ENCODE results near the gene SNX10. TPM values are rescaled to one million over a fixed set of nuclear protein-coding genes. Genes with fewer than 3 reads are reported as not detected.

The SNX10 gene
- total and polyA plus RNA-seq, 8 donors, result 2.9 to 23.5 (median 6.0) TPM

DNA sequence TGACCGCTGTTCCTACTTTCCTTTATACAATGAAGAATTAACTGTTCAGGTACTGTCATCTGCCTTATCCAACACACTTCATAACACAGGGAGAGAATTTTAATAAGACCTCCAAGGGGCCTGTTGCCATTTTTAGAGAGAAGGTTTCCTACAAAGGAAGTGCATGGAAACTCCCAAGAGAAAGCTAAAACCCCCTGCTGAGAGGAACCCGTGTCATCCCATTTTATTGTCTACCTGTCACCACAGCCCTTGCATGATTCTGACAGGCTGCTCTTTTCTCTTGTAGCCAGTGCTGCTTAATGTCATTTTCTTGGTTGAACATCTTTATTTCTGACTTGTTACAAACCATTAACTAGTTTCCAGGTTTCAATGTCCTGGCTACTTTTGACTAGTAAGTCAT, 98.4 kb downstream of the SNX10 start:
- H3K27ac ChIP-seq, result no peak overlapping the region
- FAIRE-seq, result no peak
- 89 to 93% methylated on average over 2 of the region's 2 CpGs for WGBS, 2 donors

DNA sequence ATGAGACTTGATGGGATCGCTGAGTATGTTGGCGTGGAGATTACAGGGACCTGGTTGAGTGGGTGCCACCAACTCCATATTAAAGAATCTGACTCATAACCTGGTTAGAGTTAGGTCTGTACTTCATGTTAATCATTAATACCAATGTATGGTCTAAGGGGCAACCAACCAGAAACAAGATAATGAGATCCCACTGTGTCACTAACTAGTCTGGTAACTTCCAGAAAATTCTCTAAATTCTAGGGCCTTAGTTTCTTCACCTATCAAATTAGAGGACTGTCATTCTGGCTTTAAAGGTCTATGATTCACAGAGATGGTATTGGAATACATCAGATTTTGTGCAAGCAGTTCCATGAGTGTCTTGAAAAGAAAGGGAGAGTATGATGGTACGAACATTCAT, 102.2 kb downstream of the SNX10 start:
- no peak for DNase-seq
- TF ChIP-seq, protein P1, sequence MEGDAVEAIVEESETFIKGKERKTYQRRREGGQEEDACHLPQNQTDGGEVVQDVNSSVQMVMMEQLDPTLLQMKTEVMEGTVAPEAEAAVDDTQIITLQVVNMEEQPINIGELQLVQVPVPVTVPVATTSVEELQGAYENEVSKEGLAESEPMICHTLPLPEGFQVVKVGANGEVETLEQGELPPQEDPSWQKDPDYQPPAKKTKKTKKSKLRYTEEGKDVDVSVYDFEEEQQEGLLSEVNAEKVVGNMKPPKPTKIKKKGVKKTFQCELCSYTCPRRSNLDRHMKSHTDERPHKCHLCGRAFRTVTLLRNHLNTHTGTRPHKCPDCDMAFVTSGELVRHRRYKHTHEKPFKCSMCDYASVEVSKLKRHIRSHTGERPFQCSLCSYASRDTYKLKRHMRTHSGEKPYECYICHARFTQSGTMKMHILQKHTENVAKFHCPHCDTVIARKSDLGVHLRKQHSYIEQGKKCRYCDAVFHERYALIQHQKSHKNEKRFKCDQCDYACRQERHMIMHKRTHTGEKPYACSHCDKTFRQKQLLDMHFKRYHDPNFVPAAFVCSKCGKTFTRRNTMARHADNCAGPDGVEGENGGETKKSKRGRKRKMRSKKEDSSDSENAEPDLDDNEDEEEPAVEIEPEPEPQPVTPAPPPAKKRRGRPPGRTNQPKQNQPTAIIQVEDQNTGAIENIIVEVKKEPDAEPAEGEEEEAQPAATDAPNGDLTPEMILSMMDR (IDR thresholded peaks at IDR 0.05), result no peak
- Histone ChIP-seq H3K4me1 (peaks cover 0 to 4% (median 0%) of the 10 kb centered on the region in 3 donors), H3K9me3 (no peaks in the 10 kb centered on the region), H3K27ac (no peak overlapping the region), H3K4me3 (no peak overlapping the region), H3K36me3 (no peaks in the 10 kb centered on the region), H3K27me3 (no peaks in the 10 kb centered on the region)
- FAIRE-seq, result no peak
- no peak for ATAC-seq
- intact Hi-C loops (cut with DNase I), result no loop called here
- WGBS, 2 donors, result 97 to 98% methylated on average over 3 of the region's 3 CpGs

More for the DNA sequence above, 98.4 kb downstream of the SNX10 start:
- DNase-seq (no peak), ATAC-seq (no peak)
- TF ChIP-seq, protein P1 (IDR thresholded peaks at IDR 0.05), result no peak
- Histone ChIP-seq H3K27me3 (no peaks in the 10 kb centered on the region), H3K36me3 (no peaks in the 10 kb centered on the region), H3K4me3 (no peak overlapping the region), H3K4me1 (no peaks in the 10 kb centered on the region), H3K9me3 (no peaks in the 10 kb centered on the region)
- intact Hi-C loops (cut with DNase I), result no loop called here

DNA sequence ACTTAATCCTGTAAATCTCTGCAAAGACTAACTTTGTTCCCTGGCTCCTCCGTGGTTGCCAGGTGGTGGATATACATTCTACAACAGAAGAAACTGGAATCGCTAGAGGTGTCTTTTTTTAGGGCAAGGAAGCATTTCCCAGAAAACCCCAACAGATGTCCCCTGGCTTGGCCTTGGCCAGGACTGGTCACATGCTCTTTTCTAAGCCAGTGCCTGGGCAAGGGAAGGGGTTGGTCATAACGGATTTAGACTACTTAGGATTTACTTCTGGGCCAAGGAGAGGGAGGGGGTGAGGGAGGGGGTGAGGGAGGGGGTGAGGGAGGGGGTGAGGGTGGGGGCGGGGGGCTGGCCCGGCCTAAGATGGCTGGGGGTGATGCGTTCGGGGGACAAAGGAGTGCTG, 105.7 kb downstream of the SNX10 start:
- intact Hi-C loops (cut with DNase I), result no loop called here
- TF ChIP-seq, protein P1 (IDR thresholded peaks at IDR 0.05), result no peak
- no peaks in the 10 kb centered on the region for H3K36me3 ChIP-seq
- DNase-seq (peak in 4 of 6 donors; percentile 22 to 34 (median 28)), ATAC-seq (peak; percentile 7 to 20 (median 12)), FAIRE-seq (no peak)
- no peaks in the 10 kb centered on the region for H3K27me3 ChIP-seq
- WGBS, 2 donors, result 45 to 49% methylated on average over 7 of the region's 7 CpGs
- peaks cover 0 to 10% (median 5%) of the 10 kb centered on the region in 3 donors for H3K4me1 ChIP-seq
- no peak overlapping the region for H3K4me3 ChIP-seq
- H3K27ac ChIP-seq, result peak overlapping the region in 2 of 4 donors; percentile 5 to 81
- H3K9me3 ChIP-seq, result no peaks in the 10 kb centered on the region

DNA sequence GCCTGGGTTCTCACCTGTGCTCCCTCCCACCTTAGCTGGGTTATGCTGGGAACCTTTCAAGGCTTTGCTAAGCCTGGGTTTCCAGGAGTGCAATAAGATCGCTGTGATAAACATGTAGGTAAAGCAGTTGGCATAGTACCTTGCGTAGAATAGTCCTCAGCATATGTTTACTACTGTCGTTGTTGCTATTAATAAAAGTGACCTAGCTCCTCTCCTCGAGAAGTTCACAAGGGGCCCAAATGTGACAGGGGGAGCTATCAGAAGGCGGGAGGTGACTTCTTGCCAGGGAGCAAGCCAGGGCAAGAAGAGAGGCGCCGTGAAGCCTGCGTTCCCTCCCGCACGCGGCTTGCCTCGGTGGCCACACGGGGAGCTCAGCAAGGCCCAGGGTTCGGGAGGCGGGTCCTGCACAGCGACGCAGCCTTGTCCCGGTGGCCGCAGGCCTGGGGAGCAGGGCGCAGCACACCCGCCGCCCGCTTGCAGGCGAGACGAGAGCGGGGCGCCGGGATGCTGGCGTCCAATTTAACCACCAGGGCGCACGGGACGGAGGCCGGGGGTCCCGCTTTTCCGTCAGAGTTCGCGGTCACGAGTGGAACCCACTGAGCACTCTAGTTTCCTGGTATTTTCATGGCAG, 106.2 kb downstream of the SNX10 start:
- TF ChIP-seq, protein P1 (IDR thresholded peaks at IDR 0.05), result no peak
- H3K27ac ChIP-seq, result peak overlapping the region; percentile 70 to 91 (median 78)
- ATAC-seq, result peak; percentile 47 to 75 (median 64)
- WGBS, 2 donors, result 2 to 5% methylated on average over 35 to 38 of the region's 38 CpGs
- H3K4me1 ChIP-seq, result peaks cover 0 to 10% (median 5%) of the 10 kb centered on the region in 3 donors
- no peak for FAIRE-seq
- no peaks in the 10 kb centered on the region for H3K9me3 ChIP-seq
- no peaks in the 10 kb centered on the region for H3K36me3 ChIP-seq
- H3K4me3 ChIP-seq, result peak overlapping the region; percentile 36 to 75 (median 58)
- peak in 1 of 6 donors; percentile 74 for DNase-seq
- no peaks in the 10 kb centered on the region for H3K27me3 ChIP-seq
- intact Hi-C loops (cut with DNase I), result no loop called here

DNA sequence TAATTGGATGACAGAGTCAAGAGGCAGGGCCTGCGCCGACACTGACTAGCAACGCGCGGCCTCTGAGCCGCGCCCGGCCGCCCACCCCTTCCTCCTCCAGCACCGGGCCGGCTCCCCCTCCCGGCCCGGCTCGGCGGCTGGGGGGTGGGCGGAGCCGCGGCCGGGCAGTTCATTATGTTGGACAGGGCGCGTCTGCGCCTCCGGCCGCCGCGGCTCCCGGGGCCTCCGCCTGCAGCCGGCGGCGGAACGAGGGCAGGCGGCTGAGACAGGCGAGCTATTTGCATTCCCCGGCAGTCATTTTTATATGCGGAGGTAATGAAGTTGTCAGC, 106.7 kb downstream of the SNX10 start:
- WGBS, 2 donors, result 0% methylated on average over 36 of the region's 36 CpGs
- intact Hi-C loops (cut with DNase I), result no loop called here
- TF ChIP-seq, protein P1 (IDR thresholded peaks at IDR 0.05), result no peak
- peaks cover 0 to 10% (median 5%) of the 10 kb centered on the region in 3 donors for H3K4me1 ChIP-seq
- peak; percentile 58 to 82 (median 69) for DNase-seq
- peak; percentile 88 to 90 (median 89) for ATAC-seq
- no peaks in the 10 kb centered on the region for H3K27me3 ChIP-seq
- no peaks in the 10 kb centered on the region for H3K36me3 ChIP-seq
- FAIRE-seq, result no peak
- H3K9me3 ChIP-seq, result no peaks in the 10 kb centered on the region
- peak overlapping the region; percentile 70 to 91 (median 78) for H3K27ac ChIP-seq
- H3K4me3 ChIP-seq, result peak overlapping the region; percentile 36 to 75 (median 58)

All from pancreas (tissue), 10 donors.